GM10266 (cell line): ENCODE measurements around the gene FHOD1.
A peak's percentile ranks its signal among the peaks of the same experiment; 100 is the strongest.

Source experiments
- DNase-seq: peaks from one replicate; pipeline ENCODE4 v3.0.0; 2012; ENCODE audit errors: extremely low spot score
- TF ChIP-seq, protein P1 (sequence below): IDR thresholded peaks from 2 replicates; pipeline ENCODE4 v1.5.1; 2012; ENCODE audit warnings: mild to moderate bottlenecking, low read depth; ENCODE audit not compliant: control insufficient read depth, insufficient read depth; ENCODE audit errors: missing control alignments

FHOD1 gene

DNA sequence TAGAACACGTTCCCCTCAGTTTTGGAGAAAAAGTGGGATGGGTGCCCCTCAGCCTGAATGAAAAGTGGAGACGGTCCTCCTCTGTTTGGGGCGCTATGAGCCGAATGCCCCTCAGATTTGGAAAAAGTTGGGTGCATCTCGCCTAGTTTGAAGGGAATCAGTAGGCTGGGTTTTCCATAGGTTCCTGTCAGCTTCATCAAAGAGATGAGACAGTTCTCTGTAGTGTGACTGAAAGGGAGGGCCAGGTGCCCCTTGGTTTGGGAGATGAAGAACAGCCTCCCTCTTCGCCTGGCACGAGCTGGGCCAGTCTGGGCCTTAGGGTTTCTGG is 756 bp upstream of the FHOD1 start:
- TF ChIP-seq, protein P1, sequence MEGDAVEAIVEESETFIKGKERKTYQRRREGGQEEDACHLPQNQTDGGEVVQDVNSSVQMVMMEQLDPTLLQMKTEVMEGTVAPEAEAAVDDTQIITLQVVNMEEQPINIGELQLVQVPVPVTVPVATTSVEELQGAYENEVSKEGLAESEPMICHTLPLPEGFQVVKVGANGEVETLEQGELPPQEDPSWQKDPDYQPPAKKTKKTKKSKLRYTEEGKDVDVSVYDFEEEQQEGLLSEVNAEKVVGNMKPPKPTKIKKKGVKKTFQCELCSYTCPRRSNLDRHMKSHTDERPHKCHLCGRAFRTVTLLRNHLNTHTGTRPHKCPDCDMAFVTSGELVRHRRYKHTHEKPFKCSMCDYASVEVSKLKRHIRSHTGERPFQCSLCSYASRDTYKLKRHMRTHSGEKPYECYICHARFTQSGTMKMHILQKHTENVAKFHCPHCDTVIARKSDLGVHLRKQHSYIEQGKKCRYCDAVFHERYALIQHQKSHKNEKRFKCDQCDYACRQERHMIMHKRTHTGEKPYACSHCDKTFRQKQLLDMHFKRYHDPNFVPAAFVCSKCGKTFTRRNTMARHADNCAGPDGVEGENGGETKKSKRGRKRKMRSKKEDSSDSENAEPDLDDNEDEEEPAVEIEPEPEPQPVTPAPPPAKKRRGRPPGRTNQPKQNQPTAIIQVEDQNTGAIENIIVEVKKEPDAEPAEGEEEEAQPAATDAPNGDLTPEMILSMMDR: no peak
- no peak for DNase-seq

DNA sequence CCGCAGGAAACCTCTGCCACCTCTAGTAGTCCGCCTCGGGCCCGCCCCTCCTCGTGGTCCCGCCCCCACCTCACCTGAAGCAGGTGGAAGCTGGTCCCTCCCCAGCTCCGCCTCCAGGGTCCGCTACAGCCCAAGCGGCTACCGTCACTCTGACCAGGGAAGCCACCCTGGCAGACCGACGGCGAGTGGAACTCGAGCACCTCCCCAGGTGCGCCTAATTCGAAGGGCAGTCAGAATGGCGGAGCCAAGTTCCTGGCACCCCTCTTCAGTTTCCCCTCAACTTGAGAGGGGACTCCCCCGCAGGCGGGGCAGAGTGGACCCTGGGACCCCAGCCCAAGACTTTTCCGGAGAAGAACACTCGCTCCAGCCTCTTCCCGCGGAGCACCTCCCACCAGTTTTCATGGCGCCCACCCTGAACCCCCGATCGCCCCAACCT is 507 bp downstream of the FHOD1 start:
- TF ChIP-seq, protein P1: no peak
- DNase-seq: peak; percentile 51

DNA sequence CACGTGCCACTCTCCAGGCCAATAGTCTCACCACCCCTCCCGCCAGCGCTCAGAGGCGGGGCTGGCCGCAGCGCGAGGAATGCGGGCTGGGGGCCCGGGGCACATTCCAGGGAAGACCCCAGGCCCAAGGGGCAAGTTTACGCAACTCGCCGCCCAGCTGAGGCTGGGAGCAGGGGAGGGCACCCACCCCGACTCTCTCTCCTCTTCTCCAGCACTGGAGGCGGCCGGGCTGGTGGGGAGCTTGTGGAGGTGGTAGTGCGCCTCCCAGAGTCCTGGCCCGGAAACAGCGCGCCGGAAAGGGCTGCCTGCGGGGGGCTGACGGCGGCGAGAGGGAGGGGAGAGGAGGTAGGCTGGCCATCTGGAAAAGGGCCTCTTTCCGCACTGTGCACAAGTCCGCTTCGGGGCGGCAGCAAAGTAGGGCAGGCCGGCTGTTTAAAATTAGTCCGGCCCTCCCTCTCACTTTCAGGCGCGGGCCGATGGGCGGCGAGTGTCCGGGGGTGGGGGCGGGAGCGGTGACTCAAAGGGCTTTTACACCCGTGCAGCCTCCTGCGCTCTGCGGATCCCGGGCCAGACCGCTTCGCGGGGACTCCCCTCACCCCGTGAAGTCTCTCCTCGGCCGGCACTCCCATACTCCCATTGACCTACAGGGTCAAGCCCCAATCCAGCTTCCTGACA is 1.1 kb downstream of the FHOD1 start:
- TF ChIP-seq, protein P1: peak; percentile 49

DNA sequence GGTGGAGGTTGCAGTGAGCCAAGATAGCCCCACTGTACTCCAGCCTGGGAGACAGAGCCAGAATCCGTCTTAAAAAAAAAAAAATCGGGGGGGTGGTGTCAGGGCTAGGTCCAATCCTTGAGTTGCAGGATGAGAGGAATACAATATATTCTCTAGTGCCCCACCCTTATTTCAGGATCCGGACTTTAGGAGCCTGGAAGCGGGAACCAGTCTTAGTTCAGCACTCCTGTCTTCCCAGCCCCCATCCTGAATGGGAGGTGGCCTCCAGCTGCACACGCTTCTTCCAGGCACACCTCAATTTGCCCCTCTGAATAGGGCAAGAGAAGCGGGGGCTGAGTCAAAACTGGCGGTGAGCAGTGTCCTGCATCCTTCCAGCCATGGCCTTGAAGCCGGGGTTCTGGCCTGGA is 1.6 kb downstream of the FHOD1 start:
- DNase-seq: no peak
- TF ChIP-seq, protein P1: no peak

More for the DNA sequence above, 1.1 kb downstream of the FHOD1 start:
- peak; percentile 79 for DNase-seq

DNA sequence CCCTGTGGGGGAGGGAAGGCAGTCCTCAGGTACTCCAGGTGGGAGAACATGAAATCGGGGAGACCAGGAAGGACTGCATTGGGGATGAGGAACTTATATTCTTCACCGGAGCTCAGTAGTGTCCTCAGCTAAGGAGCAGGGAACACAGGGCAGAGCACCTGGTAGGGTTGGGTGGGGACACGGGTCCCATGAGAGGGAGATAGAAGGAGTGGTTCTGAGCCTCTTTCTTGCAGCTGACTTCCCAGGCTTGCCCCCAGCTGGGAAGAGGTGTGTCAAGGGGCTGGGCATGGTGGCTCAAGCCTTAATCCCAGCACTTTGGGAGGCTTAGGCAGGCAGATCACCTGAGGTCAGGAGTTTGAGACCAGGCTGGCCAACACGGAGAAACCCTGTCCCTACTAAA is 2.1 kb downstream of the FHOD1 start:
- TF ChIP-seq, protein P1: no peak
- DNase-seq: no peak

DNA sequence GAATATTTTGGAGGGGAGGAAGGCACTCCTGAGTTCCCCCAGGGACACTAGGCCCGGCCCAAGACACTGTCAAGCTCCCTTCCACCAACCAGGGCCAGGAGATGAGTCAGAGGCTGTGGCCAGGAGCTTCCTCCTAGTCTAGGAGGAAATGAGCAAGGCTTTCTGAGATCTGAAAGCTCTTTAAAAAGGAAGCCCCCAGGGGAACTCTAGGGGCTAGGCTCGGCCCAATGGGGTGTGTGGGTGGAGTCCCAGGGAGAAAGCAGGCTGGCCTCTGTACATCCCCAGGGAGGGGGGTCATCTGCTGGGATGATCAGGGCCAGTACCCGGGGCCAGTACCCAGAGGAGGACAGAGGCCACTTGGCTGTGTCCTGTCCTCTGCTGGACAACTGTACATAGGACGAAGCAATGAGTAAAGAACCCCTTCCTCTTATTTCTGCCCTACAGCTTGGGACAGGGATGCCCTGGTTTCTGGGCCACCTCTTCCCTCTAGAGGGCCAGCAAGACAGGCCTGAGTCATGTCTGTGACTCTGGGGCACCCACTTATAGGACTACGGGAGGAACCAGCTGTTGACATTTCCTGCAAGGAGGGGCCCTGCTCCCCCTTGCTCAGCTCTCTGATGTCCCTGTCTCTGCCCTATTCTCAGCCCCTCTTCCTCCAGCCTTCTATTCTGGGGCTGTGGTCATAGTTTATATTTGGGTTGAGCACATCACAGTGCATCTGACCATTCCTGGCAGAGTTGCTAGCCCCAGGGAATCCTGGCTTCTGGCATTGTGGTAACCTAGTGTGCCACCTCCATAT is 2.7 kb downstream of the FHOD1 start:
- TF ChIP-seq, protein P1: no peak
- DNase-seq: peak; percentile 90

DNA sequence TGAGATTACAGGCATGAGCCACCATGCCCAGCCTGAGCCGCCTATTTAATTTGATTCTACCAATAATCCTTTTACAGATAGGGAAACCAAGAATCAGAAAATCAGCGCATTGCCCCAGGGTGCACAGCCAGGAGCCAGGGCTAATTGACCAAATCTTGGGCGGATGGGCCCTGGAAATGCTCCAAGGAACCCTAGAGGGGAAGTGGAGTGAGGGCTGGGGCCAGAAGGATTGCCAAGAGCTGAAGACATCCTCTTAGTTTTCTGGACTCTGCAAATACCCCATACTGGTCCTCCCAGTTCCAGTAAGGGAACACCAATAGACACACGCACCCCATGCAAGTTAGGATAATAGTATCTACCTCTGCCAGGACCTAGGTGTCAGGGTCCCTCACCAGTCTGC is 3.8 kb downstream of the FHOD1 start:
- DNase-seq: no peak
- TF ChIP-seq, protein P1: no peak
